ENCODE data around the gene PSMD1. TPM values are rescaled to one million over a fixed set of nuclear protein-coding genes. Genes with fewer than 3 reads are reported as not detected.

The PSMD1 gene
- total and polyA plus RNA-seq, 2 of the 8 experiments (the other 6 are each of a cell fraction or from before 2014, with no cell fraction given), result 179 to 272 TPM

- H3K18ac ChIP-seq (ENCODE audit: extremely low read depth, low read length), result no peak overlapping the region
- no peak overlapping the region for H2BK15ac ChIP-seq (ENCODE audit: low read length)
- no peaks in the 10 kb centered on the region for H3K79me2 ChIP-seq (ENCODE audit: control insufficient read depth in 1 of 2, insufficient read depth in 2 of 2, low read length in 2 of 2)
- no peak overlapping the region for H2BK20ac ChIP-seq (ENCODE audit: low read length)
- no peaks in the 10 kb centered on the region for H3K27me3 ChIP-seq (replicated peaks in 1 of 4; ENCODE audit: control insufficient read depth in 3 of 4, extremely low read depth in 1 of 4, insufficient read depth in 3 of 4, low read length in 3 of 4)
- no peak overlapping the region for H3K27ac ChIP-seq (ENCODE audit: low read depth, low read length)
- 92% methylated on average over 2 of the region's 2 CpGs; no CpG with 5 or more reads in 1 of the 2 experiments for WGBS, 2 experiments (ENCODE audit: extremely low coverage in 1 of 2, insufficient coverage in 1 of 2, insufficient read length in 1 of 2, insufficient replicate concordance in 2 of 2, low coverage in 1 of 2, low lambda C conversion rate in 2 of 2, missing lambda C conversion rate in 1 of 2)
- H3K4me3 ChIP-seq (ENCODE audit: extremely low read depth in 1 of 4, insufficient read depth in 2 of 4, low read depth in 3 of 4, low read length in 4 of 4), result no peak overlapping the region
- peaks cover 0 to 7% (median 2%) of the 10 kb centered on the region in 4 experiments; a peak in 3 of 7 replicates for H3K4me1 ChIP-seq (replicated peaks in 1 of 4; ENCODE audit: control insufficient read depth in 3 of 4, insufficient read depth in 4 of 4, low read length in 3 of 4)
- H3K9me3 ChIP-seq (ENCODE audit: insufficient read depth in 2 of 2, low read depth in 1 of 2, low read length in 1 of 2), result no peaks in the 10 kb centered on the region
- DNase-seq (ENCODE audit: low read depth in 1 of 2, low spot score in 2 of 2) (no peak), FAIRE-seq (no peak)
- H3K36me3 ChIP-seq (ENCODE audit: control insufficient read depth in 2 of 4, insufficient read depth in 4 of 4, low read length in 3 of 4), result peaks cover 2 to 34% (median 17%) of the 10 kb centered on the region in 4 experiments; a peak in 7 of 8 replicates
- POLR2A ChIA-PET (ENCODE audit: partially characterized antibody), result interaction anchor here (0.6 to 1.7 kb wide), 2 partner anchors 10 to 18 kb away, joined by 3 to 4 read pairs; no protein-coding TSS in a partner anchor
- no peak overlapping the region for H3K4me2 ChIP-seq (ENCODE audit: insufficient read depth in 1 of 2, low read depth in 2 of 2, low read length in 2 of 2)
- H4K8ac ChIP-seq (ENCODE audit: extremely low read depth, insufficient read depth, low read length), result no peak overlapping the region
- H2BK5ac ChIP-seq (ENCODE audit: low read depth, low read length), result no peak overlapping the region
- no peaks in the 10 kb centered on the region for H3K23me2 ChIP-seq (ENCODE audit: low read depth, low read length)
- H2AFZ ChIP-seq (ENCODE audit: low read length), result no peak overlapping the region
- no peaks in the 10 kb centered on the region for H3K79me1 ChIP-seq (ENCODE audit: low read depth, low read length)
- no peak overlapping the region for H3K4ac ChIP-seq (replicated peaks; ENCODE audit: insufficient read length, low read depth, low read length)
- no peaks in the 10 kb centered on the region for H4K20me1 ChIP-seq (replicated peaks in 1 of 2; ENCODE audit: control insufficient read depth in 1 of 2, insufficient read depth in 2 of 2, low read length in 2 of 2)
- H2BK12ac ChIP-seq (ENCODE audit: low read depth, low read length), result no peak overlapping the region
- CTCF ChIA-PET (ENCODE audit: partially characterized antibody), result interaction anchor here (0.6 to 1.2 kb wide), 4 partner anchors 31 to 98 kb away, joined by 3 to 4 read pairs (median 4); no protein-coding TSS in a partner anchor
- no peak overlapping the region for H2BK120ac ChIP-seq (replicated peaks; ENCODE audit: low read depth, low read length)
- no peak overlapping the region for H4K91ac ChIP-seq (replicated peaks; ENCODE audit: insufficient read length, low read length)
- no peak overlapping the region for H3K14ac ChIP-seq (ENCODE audit: insufficient read length)
- H4K5ac ChIP-seq (ENCODE audit: insufficient read length, low read depth, low read length), result no peak overlapping the region
- no peak overlapping the region for H3K56ac ChIP-seq (replicated peaks; ENCODE audit: insufficient read length, low read depth, low read length)
- H3K9ac ChIP-seq (replicated peaks in 1 of 4; ENCODE audit: extremely low read depth in 1 of 4, low read depth in 3 of 4, low read length in 3 of 4), result no peak overlapping the region
- H2AK5ac ChIP-seq (ENCODE audit: low read depth, low read length), result no peak overlapping the region
- no peak overlapping the region for H3K23ac ChIP-seq (ENCODE audit: insufficient read length)
- TF ChIP-seq RXRA (IDR thresholded peaks at IDR 0.05; ENCODE audit: insufficient read depth, low read depth, low read length) (no peak), SIN3A (conservative IDR thresholded peaks at IDR 0.05 in 1 of 2, IDR thresholded peaks at IDR 0.05 in 1 of 2; ENCODE audit: low read depth in 1 of 2, low read length in 2 of 2) (no peak), CHD2 (IDR thresholded peaks at IDR 0.05; ENCODE audit: low read length) (no peak), RNF2 (IDR thresholded peaks at IDR 0.05; ENCODE audit: borderline replicate concordance, low read depth, low read length, missing control alignments, poor library complexity, severe bottlenecking) (no peak), EZH2 (IDR thresholded peaks at IDR 0.05; ENCODE audit: low read depth, low read length, severe bottlenecking) (no peak), KDM5A (IDR thresholded peaks at IDR 0.05; ENCODE audit: low read length) (no peak), POLR2A (IDR thresholded peaks at IDR 0.05; ENCODE audit: control extremely low read depth in 1 of 2, low read depth in 2 of 2, low read length in 2 of 2) (no peak), CTCF (IDR thresholded peaks at IDR 0.05; ENCODE audit: control extremely low read depth in 1 of 3, insufficient read depth in 1 of 3, low read depth in 1 of 3, low read length in 3 of 3) (no peak), CREB1 (IDR thresholded peaks at IDR 0.05) (no peak), FOSL1 (IDR thresholded peaks at IDR 0.05; ENCODE audit: insufficient read depth, low read depth, low read length) (no peak), SP1 (IDR thresholded peaks at IDR 0.05; ENCODE audit: low read depth, low read length) (no peak)
Measured at GRCh38 chr2:231161877-231162329, 105.2 kb downstream of the PSMD1 start.
